ENCODE measurements around the gene CDKAL1. TPM values are rescaled to one million over a fixed set of nuclear protein-coding genes. Genes with fewer than 3 reads are reported as not detected.

Gene CDKAL1
- total and polyA plus RNA-seq, 2 donors (not counting 3 experiments of a cell fraction or from before 2014, with no cell fraction given) = 6.1 to 20.5 TPM

DNA sequence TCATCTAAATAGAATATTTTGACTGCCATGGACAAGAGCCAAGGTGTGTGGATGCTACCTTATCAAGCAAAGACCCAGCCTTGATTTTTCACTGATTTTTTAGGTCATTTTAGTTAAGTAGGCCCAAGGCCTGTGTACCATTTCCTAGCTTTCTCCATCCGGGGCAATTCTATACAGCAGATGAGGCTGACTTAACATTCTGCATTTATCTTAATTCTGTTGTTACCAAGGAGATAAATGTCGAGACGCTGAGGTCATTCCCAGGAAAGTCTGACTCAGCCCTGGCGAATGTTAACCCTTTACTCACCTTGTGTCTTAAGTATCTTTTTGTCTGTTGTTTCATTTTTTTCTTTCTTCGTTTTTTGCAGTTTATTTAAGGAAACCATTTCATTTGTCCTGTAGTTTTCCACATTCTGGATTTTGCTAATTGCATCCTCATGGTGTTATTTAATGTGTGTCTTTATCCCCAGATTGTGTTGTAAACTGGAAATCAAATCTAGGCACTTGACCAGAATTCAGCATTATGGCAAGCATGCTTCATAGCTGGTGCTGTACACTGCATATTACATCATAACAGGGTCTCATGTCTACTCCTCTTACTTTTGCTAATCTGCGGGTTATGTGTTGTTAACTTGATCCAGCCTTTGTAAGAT lies 277.0 kb downstream of the CDKAL1 start:
- intact Hi-C loops (cut with micrococcal nuclease) = loop anchor here (1.0 to 10.0 kb wide), 5 partner anchors 194 to 782 kb away; partner anchors contain the start of genes E2F3 and SOX4
- Histone ChIP-seq H3K27me3 (ENCODE audit: control insufficient read depth in 2 of 2, insufficient read depth in 2 of 2, low read length in 2 of 2) (no peaks in the 10 kb centered on the region), H3K4me2 (ENCODE audit: insufficient read depth, low read length) (peak overlapping the region; percentile 53), H4K20me1 (replicated peaks; ENCODE audit: control insufficient read depth, extremely low read depth, insufficient read depth, low read length) (no peaks in the 10 kb centered on the region), H3K27ac (ENCODE audit: insufficient read depth, low read depth, low read length) (peak overlapping the region; percentile 95), H3K4me3 (replicated peaks in 1 of 3; ENCODE audit: insufficient read depth in 1 of 3, low read depth in 1 of 3, low read length in 3 of 3) (no peak overlapping the region), H2AFZ (ENCODE audit: low read depth, low read length) (peak overlapping the region; percentile 30), H3K4me1 (ENCODE audit: control insufficient read depth, extremely low read depth, insufficient read depth, low read length) (peaks cover 12% of the 10 kb centered on the region), H3K9me3 (replicated peaks; ENCODE audit: control insufficient read depth, insufficient read depth, low read length) (no peaks in the 10 kb centered on the region), H3K36me3 (ENCODE audit: control insufficient read depth in 2 of 2, extremely low read depth in 1 of 2, insufficient read depth in 2 of 2, low read length in 2 of 2) (no peaks in the 10 kb centered on the region), H3K9ac (replicated peaks; ENCODE audit: extremely low read depth, insufficient read depth, low read length) (peak overlapping the region; percentile 56), H3K9me1 (replicated peaks; ENCODE audit: control insufficient read depth, extremely low read depth, insufficient read depth, low read length) (no peaks in the 10 kb centered on the region), H3K79me2 (ENCODE audit: control insufficient read depth, insufficient read depth, low read length) (no peaks in the 10 kb centered on the region)
- dilution Hi-C loops (cut with MboI; ENCODE audit: extremely low pct_ligation_motif_present, low sequenced_read_pairs) = no loop called here
- CTCF ChIA-PET = interaction anchor here (1.0 kb wide), 1 partner anchor 777 kb away, joined by 3 read pairs; no protein-coding TSS in a partner anchor
- POLR2A ChIA-PET = interaction anchor here (0.9 kb wide), 1 partner anchor 782 kb away, joined by 3 read pairs; the partner anchor contains the start of gene SOX4
- peak; percentile 96 for FAIRE-seq
- TF ChIP-seq FOS (IDR thresholded peaks at IDR 0.05; ENCODE audit: borderline replicate concordance, insufficient read depth, low read length) (peak; percentile 90), JUN (IDR thresholded peaks at IDR 0.05; ENCODE audit: borderline replicate concordance, insufficient read depth, insufficient read length, low read depth) (peak; percentile 99), POLR2AphosphoS5 (IDR thresholded peaks at IDR 0.05; ENCODE audit: insufficient read depth, low read depth, low read length) (peak; percentile 35), MYC (IDR thresholded peaks at IDR 0.05; ENCODE audit: low read depth, low read length) (no peak), POLR2A (IDR thresholded peaks at IDR 0.05; ENCODE audit: low read depth, low read length) (no peak), GATA2 (IDR thresholded peaks at IDR 0.05; ENCODE audit: insufficient read depth, insufficient read length, low read depth, low read length) (peak; percentile 49)
- TF ChIP-seq, protein P1, sequence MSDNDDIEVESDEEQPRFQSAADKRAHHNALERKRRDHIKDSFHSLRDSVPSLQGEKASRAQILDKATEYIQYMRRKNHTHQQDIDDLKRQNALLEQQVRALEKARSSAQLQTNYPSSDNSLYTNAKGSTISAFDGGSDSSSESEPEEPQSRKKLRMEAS (IDR thresholded peaks at IDR 0.05; ENCODE audit: insufficient read depth, insufficient read length) = no peak
- TF ChIP-seq, protein P2, sequence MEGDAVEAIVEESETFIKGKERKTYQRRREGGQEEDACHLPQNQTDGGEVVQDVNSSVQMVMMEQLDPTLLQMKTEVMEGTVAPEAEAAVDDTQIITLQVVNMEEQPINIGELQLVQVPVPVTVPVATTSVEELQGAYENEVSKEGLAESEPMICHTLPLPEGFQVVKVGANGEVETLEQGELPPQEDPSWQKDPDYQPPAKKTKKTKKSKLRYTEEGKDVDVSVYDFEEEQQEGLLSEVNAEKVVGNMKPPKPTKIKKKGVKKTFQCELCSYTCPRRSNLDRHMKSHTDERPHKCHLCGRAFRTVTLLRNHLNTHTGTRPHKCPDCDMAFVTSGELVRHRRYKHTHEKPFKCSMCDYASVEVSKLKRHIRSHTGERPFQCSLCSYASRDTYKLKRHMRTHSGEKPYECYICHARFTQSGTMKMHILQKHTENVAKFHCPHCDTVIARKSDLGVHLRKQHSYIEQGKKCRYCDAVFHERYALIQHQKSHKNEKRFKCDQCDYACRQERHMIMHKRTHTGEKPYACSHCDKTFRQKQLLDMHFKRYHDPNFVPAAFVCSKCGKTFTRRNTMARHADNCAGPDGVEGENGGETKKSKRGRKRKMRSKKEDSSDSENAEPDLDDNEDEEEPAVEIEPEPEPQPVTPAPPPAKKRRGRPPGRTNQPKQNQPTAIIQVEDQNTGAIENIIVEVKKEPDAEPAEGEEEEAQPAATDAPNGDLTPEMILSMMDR (IDR thresholded peaks at IDR 0.05; ENCODE audit: extremely low read depth in 1 of 2, insufficient read depth in 1 of 2, low read depth in 1 of 2, low read length in 2 of 2) = no peak
- no TSS peak for BruUV-seq (replicated peaks)
- peak; percentile 95 for DNase-seq (ENCODE audit: low read depth, low spot score)
